C1 segment of cervical spinal cord (tissue), 14 donors: Measurements from ENCODE around the gene PTPN4.

Experiments
- DNase-seq, 14 donors: peaks; one replicate each; lab custom pipeline; 2025; lab: John Stamatoyannopoulos, UW

The PTPN4 gene, protein sequence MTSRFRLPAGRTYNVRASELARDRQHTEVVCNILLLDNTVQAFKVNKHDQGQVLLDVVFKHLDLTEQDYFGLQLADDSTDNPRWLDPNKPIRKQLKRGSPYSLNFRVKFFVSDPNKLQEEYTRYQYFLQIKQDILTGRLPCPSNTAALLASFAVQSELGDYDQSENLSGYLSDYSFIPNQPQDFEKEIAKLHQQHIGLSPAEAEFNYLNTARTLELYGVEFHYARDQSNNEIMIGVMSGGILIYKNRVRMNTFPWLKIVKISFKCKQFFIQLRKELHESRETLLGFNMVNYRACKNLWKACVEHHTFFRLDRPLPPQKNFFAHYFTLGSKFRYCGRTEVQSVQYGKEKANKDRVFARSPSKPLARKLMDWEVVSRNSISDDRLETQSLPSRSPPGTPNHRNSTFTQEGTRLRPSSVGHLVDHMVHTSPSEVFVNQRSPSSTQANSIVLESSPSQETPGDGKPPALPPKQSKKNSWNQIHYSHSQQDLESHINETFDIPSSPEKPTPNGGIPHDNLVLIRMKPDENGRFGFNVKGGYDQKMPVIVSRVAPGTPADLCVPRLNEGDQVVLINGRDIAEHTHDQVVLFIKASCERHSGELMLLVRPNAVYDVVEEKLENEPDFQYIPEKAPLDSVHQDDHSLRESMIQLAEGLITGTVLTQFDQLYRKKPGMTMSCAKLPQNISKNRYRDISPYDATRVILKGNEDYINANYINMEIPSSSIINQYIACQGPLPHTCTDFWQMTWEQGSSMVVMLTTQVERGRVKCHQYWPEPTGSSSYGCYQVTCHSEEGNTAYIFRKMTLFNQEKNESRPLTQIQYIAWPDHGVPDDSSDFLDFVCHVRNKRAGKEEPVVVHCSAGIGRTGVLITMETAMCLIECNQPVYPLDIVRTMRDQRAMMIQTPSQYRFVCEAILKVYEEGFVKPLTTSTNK

GRCh38 chr2:119759451-119760236, at the start of gene PTPN4:
Gene PTPN4 (plus strand): TSS chr2:119759922. CDS start chr2:119809854, 49,932 bp downstream.
- peak; percentile 50 to 98 (median 88) for DNase-seq

DNA sequence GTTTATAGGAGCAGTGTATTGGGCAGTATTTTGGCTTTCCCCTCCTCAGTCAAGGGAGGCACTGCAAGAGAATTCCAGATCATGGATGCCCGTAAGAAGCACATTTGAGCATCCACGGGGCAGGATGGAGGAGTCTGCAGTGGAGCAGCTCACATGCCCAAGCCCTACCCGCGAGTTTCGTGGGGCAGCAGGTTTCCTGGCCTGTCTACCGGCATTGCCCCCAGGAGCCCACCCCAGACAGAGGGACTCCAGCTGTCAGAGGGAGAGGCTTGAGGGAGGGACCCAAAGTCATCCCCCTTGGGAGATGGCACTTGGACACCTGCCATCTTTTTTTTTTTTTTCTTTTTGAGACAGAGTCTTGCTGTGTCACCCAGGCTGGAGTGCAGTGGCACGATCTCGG, 49.4 kb upstream of the PTPN4 start:
- no peak for DNase-seq

DNA sequence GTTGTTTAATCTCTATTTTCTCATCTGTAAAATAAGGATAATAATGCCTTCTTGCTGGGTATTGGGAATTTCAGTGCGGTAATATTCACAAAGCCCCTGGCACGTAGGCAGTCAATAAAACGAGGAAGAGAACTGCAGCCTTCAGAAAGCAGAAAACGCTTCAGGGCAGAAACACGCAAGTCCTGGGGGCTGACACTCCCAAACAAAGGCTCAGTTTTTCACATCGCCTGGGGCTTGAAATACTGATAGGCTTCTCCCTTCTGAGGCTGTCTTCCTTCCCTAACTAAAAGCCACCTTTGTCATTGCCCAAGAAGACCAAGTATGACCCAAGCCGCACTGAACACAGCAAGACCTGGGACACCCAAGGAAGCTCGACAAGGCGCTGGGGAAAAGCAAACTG, 48.4 kb upstream of the PTPN4 start:
- DNase-seq = no peak

GRCh38 chr2:119712571-119712970, 47.2 kb upstream of the PTPN4 start:
- DNase-seq = peak in 1 of 14 donors; percentile 38

GRCh38 chr2:119713819-119714490, 45.8 kb upstream of the PTPN4 start:
- peak in 1 of 14 donors; percentile 31 for DNase-seq

GRCh38 chr2:119715409-119716283, 44.1 kb upstream of the PTPN4 start:
- peak in 1 of 14 donors; percentile 56 for DNase-seq

DNA sequence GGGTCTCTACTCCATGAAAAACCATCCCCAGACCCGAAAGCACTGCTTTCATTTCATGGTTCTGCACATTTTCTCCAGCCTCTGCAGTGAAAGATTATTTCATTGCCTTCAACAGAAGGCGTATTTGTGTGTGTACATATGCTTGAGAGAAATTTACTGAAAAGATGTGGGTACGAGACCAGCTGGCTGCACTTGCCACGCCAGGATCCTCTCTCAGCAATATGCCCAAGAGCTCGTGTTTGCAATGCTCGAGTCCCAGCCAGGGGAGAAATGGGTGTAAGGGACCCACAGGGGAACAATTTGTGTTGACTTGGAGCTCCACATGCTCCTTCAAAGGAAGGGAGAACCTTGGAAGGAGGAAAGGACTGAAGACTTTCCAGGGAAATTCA, 43.4 kb upstream of the PTPN4 start:
- DNase-seq = peak in 1 of 14 donors; percentile 47

DNA sequence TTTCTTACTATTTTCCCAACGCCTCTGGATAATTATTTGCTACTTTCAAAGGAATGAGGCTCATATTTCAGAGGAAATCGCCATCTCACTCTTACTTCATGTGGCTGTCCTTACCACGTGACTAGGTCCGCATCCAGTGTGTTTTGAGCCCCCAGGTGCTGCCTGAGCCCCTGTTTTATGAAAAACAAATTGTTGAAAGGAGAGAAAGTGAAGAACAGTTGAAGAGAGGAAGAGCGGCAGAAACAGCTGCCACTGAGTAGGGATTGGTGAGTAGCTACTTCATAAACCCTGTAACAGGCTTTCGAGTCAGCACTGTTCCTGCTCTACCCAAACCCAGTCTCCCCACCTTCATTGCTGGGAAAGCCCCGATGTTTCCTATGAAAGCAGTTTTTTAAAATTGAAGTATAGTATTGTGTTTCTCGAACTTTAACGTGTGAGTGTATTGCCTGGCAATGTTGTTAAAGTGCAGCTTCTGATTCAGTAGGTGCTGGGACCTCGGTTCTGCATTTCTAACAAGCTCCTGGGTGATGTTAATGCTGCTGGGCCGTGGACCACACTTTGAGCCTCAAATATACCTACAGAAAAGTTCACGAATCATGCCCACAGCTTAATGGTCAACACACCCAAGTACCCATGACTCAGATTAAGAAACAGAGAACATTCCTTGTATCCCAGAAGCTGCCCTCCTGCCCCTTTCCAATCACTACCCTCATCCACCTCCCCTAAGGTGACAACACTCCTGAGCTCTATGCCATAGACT, 41.0 kb upstream of the PTPN4 start:
- DNase-seq = no peak

GRCh38 chr2:119719261-119719627, 40.5 kb upstream of the PTPN4 start:
- no peak for DNase-seq

GRCh38 chr2:119721043-119721442, 38.7 kb upstream of the PTPN4 start:
- DNase-seq = no peak

GRCh38 chr2:119721462-119721861, 38.3 kb upstream of the PTPN4 start:
- no peak for DNase-seq

DNA sequence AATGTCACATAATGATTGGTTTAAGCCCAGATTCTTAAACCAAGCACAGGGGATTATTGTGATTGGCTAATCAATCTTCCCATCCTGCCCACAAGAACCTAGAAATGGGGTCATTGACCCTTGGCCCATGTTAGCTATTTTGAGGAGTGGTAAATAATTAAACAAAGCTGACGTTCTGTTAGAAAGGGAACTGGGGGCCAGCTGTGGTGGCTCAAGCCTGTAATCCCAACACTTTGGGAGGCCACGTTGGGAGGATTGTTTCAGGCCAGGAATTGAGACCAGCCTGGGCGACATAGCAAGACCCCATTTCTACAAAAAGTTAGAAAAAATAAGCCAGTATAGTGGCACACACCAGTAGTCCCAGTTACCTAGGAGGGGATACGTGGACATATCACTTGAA, 37.8 kb upstream of the PTPN4 start:
- DNase-seq = no peak

DNA sequence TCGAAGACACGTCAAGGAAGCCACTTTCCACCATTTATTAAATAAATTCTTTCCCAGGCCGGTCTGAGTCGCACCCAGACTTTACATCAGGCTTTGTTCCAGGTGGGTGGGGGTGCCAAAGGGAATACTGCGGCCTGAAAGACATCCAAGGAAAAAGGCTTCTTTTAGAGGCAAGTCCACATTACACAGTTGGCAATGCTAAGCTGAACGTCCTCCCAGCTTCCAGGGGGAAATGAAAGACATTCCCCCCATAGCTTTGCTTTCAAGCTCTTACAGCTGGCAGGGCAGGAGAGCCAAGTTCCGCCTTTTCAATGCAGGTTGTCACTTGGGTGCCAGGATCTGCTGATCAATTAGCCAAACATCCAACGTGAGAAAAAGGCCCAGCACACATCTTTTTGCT, 36.5 kb upstream of the PTPN4 start:
- DNase-seq = peak in 3 of 14 donors; percentile 18 to 35 (median 30)

DNA sequence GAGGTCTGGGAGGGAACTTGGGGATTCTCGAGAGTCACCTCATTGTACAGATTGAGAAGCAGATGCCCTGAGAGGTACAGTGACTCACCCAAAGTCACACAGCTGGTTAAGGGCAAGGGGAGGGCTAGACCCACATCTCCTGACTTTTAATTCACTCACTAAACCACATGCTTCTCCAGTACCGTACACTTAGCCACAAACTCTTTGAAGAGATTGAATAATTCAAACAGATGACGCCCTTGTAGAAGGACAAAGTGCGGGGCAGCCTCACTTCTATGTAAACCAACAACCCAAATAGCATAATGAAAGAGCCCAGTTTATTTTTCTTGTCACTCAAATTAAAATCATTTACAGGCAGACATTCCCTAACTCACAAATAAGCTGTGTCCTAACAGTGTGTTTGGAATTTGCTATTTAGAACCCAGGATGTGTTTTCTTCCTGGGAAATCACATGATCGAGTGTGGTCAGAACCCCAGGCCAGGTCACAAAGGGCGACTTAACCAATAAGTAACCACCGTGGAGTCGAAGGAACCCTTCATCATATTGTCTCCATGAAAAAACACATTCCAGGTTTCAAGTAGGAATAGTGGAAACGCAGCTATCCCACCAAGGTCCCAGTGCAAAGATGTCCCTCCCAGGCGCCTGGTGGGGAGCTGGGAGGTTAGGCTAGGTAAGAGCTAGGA, 35.8 kb upstream of the PTPN4 start:
- DNase-seq = no peak

- DNase-seq = no peak
Measured at GRCh38 chr2:119724656-119725485, 34.9 kb upstream of the PTPN4 start.

- no peak for DNase-seq
Measured at GRCh38 chr2:119727493-119727892, 32.2 kb upstream of the PTPN4 start.

DNA sequence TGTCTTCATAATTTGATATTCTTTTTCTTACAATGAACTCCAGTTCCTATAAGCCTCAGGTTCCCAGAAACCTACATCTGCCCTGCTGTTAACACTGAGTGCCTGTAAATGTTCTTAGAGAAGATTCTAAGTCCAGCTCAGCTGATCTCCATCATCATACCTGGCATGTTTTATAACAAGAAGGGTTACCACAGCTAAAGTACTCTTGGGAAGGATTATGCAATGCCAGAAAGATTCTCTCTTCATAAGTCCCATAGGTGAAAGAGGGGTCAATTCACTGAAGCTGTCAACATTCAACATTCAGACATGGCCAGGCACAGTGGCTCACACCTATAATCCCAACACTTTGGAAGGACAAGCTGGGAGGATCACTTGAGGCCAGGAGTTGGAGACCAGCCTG, 31.3 kb upstream of the PTPN4 start:
- no peak for DNase-seq

DNA sequence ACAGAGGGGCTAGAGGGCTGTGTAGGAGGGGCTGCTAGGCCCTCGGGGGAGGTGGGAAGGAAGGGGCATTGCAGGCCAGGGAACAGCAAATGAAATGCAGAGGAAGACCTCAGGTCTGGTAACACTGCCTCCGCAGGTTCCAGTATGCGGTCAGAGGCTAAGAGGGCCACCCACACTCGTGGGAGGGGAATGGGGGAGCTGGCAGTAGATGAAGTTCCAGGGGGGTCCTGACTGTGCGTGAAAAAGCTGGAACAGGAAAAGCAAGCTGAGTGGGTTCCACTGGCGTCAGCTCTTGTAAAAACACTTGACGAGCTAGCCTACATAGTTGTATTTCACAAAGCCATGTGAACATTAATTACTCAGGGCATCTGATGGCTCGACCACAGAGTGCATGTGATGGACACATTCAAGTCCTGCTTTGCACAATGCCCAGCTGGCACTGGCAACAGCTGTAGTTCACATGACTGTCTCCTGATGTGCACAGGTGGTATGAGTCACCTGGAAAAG, 29.0 kb upstream of the PTPN4 start:
- no peak for DNase-seq
